ENCODE results near the gene TMC8. TPM values are rescaled to one million over a fixed set of nuclear protein-coding genes. Genes with fewer than 3 reads are reported as not detected.
A peak's percentile ranks its signal among the peaks of the same experiment; 100 is the strongest.
"Not testable (repeated sequence)": the region's sequence is repeated elsewhere in the genome, so short reads cannot be mapped to it uniquely, and the experiment has no call there.

Gene TMC8
- total and polyA plus RNA-seq, 8 donors: 0.51 to 6.0 (median 2.2) TPM

GRCh38 chr17:78168242-78168902 lies 37.8 kb downstream of the TMC8 start, which contains the start of gene SYNGR2:
Gene SYNGR2 (plus strand): TSS chr17:78168581. CDS start chr17:78168617, 36 bp downstream.
- 1% methylated on average over 68 to 84 of the region's 84 CpGs for WGBS, 2 donors
- peak within 1 kb of the TSS; percentile 69 to 82 (median 75) for H3K4me3 ChIP-seq
- H3K27me3 ChIP-seq: no peaks in the 10 kb centered on the region
- intact Hi-C loops (cut with DNase I): no loop called here
- H3K27ac ChIP-seq: peak within 1 kb of the TSS; percentile 67 to 89 (median 84)
- DNase-seq (peak; percentile 83 to 97 (median 89)), FAIRE-seq (no peak), ATAC-seq (peak; percentile 84 to 91 (median 86))
- peaks cover under 1 to 28% (median 6%) of the 10 kb centered on the region in 3 donors for H3K4me1 ChIP-seq
- no peaks in the 10 kb centered on the region for H3K9me3 ChIP-seq
- TF ChIP-seq, protein P1, sequence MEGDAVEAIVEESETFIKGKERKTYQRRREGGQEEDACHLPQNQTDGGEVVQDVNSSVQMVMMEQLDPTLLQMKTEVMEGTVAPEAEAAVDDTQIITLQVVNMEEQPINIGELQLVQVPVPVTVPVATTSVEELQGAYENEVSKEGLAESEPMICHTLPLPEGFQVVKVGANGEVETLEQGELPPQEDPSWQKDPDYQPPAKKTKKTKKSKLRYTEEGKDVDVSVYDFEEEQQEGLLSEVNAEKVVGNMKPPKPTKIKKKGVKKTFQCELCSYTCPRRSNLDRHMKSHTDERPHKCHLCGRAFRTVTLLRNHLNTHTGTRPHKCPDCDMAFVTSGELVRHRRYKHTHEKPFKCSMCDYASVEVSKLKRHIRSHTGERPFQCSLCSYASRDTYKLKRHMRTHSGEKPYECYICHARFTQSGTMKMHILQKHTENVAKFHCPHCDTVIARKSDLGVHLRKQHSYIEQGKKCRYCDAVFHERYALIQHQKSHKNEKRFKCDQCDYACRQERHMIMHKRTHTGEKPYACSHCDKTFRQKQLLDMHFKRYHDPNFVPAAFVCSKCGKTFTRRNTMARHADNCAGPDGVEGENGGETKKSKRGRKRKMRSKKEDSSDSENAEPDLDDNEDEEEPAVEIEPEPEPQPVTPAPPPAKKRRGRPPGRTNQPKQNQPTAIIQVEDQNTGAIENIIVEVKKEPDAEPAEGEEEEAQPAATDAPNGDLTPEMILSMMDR (IDR thresholded peaks at IDR 0.05): no peak
- H3K36me3 ChIP-seq: peaks cover 0 to 18% (median 12%) of the 10 kb centered on the region in 3 donors

DNA sequence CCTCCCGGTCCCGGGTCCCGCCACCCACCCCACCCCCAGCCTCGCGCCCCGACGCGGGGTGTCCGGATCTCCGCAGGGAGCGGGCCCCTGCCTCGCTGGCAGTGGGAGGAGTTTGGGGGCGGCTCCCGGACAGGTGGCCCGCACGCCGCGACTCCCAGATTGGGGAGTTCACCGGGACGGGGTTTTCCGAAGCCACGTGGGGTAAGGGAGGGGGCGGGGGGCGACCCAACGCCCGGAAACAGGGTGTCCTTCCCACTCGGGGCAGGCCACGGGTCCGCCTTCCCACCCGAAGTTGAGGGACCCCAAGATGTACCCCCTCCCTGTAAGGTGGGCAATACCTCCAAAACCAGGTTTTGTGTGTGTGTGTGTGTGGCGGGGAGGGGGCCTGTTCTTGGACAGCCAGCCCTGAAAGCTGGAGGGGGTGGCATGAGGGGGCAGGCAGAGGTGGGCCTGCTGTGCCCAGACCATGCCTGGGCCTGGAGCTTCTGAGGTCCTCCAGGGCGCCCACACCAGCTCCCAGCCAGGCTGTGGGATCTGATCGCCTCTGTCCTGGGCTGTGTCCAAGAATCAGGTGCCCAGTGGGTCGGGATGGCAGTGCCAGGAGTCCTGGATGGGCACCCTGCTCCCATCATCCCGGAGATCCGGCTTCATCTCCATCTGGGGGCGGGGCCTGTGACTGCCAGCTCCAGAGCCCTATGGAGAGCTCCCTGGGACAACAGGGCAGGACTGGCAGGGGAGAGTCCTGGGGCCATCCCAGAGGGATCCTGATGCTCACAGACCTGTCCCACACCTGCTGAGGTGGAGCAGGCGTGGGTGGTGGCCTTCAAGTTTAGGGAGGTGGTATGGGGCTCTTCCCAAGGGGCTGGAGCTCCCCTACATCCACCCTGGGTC lies 38.6 kb downstream of the TMC8 start:
- H3K4me3 ChIP-seq: peak overlapping the region; percentile 69 to 82 (median 75)
- no peaks in the 10 kb centered on the region for H3K9me3 ChIP-seq
- intact Hi-C loops (cut with DNase I): no loop called here
- TF ChIP-seq, protein P1 (IDR thresholded peaks at IDR 0.05): no peak
- H3K27me3 ChIP-seq: no peaks in the 10 kb centered on the region
- ATAC-seq (peak; percentile 36 to 61 (median 54)), DNase-seq (peak; percentile 62 to 90 (median 74)), FAIRE-seq (no peak)
- H3K4me1 ChIP-seq: peaks cover 8 to 36% (median 10%) of the 10 kb centered on the region in 3 donors
- peaks cover 0 to 18% (median 12%) of the 10 kb centered on the region in 3 donors for H3K36me3 ChIP-seq
- peak overlapping the region; percentile 67 to 89 (median 84) for H3K27ac ChIP-seq
- WGBS, 2 donors: 2 to 3% methylated on average over 7 to 38 of the region's 38 CpGs

- peaks cover 0 to 18% (median 12%) of the 10 kb centered on the region in 3 donors for H3K36me3 ChIP-seq
- no peaks in the 10 kb centered on the region for H3K27me3 ChIP-seq
- WGBS, 2 donors: 83 to 87% methylated on average over 30 to 31 of the region's 31 CpGs
- H3K9me3 ChIP-seq: no peaks in the 10 kb centered on the region
- peak in 1 of 6 donors; percentile 82 for DNase-seq
- intact Hi-C loops (cut with DNase I): loop anchor here in 1 of 3 donors (5.0 kb wide), 1 partner anchor 49 kb away; no protein-coding TSS in a partner anchor
- TF ChIP-seq, protein P1 (IDR thresholded peaks at IDR 0.05): no peak
- no peak for FAIRE-seq
- ATAC-seq: no peak
- no peak overlapping the region for H3K27ac ChIP-seq
- no peak overlapping the region for H3K4me3 ChIP-seq
- peaks cover 14 to 53% (median 26%) of the 10 kb centered on the region in 3 donors for H3K4me1 ChIP-seq
These were observed 40.4 kb downstream of the TMC8 start for GRCh38 chr17:78170692-78171590.

DNA sequence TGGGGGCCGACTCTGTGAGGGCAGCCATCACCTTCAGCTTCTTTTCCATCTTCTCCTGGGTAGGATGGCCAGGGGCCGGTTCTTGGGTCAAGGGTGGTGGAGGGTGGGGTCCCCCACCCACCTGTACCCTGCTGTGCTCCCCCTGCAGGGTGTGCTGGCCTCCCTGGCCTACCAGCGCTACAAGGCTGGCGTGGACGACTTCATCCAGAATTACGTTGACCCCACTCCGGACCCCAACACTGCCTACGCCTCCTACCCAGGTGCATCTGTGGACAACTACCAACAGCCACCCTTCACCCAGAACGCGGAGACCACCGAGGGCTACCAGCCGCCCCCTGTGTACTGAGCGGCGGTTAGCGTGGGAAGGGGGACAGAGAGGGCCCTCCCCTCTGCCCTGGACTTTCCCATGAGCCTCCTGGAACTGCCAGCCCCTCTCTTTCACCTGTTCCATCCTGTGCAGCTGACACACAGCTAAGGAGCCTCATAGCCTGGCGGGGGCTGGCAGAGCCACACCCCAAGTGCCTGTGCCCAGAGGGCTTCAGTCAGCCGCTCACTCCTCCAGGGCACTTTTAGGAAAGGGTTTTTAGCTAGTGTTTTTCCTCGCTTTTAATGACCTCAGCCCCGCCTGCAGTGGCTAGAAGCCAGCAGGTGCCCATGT lies 41.1 kb downstream of the TMC8 start:
- intact Hi-C loops (cut with DNase I): loop anchor here in 1 of 3 donors (5.0 kb wide), 1 partner anchor 49 kb away; no protein-coding TSS in a partner anchor
- not testable (repeated sequence) for FAIRE-seq

More for the DNA sequence above, 41.1 kb downstream of the TMC8 start:
- H3K27ac ChIP-seq: peak overlapping the region in 2 of 4 donors; percentile 55 to 83
- not testable (repeated sequence) for ATAC-seq, H3K4me3 ChIP-seq, H3K27me3 ChIP-seq, H3K9me3 ChIP-seq
- 83 to 84% methylated on average over 19 of the region's 19 CpGs for WGBS, 2 donors
- DNase-seq: peak in 1 of 6 donors; percentile 64
- H3K4me1 ChIP-seq: peaks cover 20 to 61% (median 34%) of the 10 kb centered on the region in 3 donors
- peaks cover 0 to 18% (median 12%) of the 10 kb centered on the region in 3 donors for H3K36me3 ChIP-seq

All from pancreas (tissue), 10 donors.